Endodermal cell (in vitro differentiated cells): ENCODE measurements around the gene QKI. TPM values are rescaled to one million over a fixed set of nuclear protein-coding genes. Genes with fewer than 3 reads are reported as not detected.

ENCODE experiments used
- DNase-seq: peaks from one replicate; pipeline ENCODE4 v3.0.0-alpha.2; 2017
- H3K27ac ChIP-seq: 2 replicates; pipeline ENCODE4 v1.5.1; 2013; ENCODE audit warnings: mild to moderate bottlenecking, low read depth, low read length, moderate library complexity
- H3K27me3 ChIP-seq: 2 replicates; pipeline ENCODE4 v1.6.1; 2013; ENCODE audit warnings: mild to moderate bottlenecking, low read length, moderate library complexity; ENCODE audit not compliant: insufficient read depth, control insufficient read depth, poor library complexity, severe bottlenecking
- H3K36me3 ChIP-seq: 2 replicates; pipeline ENCODE4 v1.7.0; 2013; ENCODE audit warnings: mild to moderate bottlenecking, low read length, moderate library complexity; ENCODE audit not compliant: control insufficient read depth, insufficient read depth
- H3K4me1 ChIP-seq: one replicate; pipeline ENCODE4 v1.7.0; 2013; ENCODE audit warnings: low read length; ENCODE audit not compliant: control insufficient read depth, insufficient read depth
- H3K4me3 ChIP-seq: 2 replicates; pipeline ENCODE4 v1.5.1; 2013; ENCODE audit warnings: mild to moderate bottlenecking, low read length, moderate library complexity
- H3K9ac ChIP-seq: 2 replicates; pipeline ENCODE4 v1.6.1; 2013; ENCODE audit warnings: mild to moderate bottlenecking, low read length, moderate library complexity; ENCODE audit not compliant: poor library complexity, severe bottlenecking; ENCODE audit errors: extremely low read depth
- H3K9me3 ChIP-seq: 2 replicates; pipeline ENCODE4 v1.6.1; 2013; ENCODE audit warnings: mild to moderate bottlenecking, low read length, moderate library complexity; ENCODE audit not compliant: control insufficient read depth
- H3K27ac Mint-ChIP-seq: 2 replicates; pipeline ENCODE4 v1.8.0; 2020; ENCODE audit warnings: mixed read lengths
- H3K27me3 Mint-ChIP-seq: 2 replicates; pipeline ENCODE4 v1.8.0; 2021; ENCODE audit warnings: mild to moderate bottlenecking, mixed read lengths; ENCODE audit not compliant: insufficient read depth
- H3K36me3 Mint-ChIP-seq: 2 replicates; pipeline ENCODE4 v1.8.0; 2020; ENCODE audit warnings: low read depth, mixed read lengths
- H3K4me1 Mint-ChIP-seq: 2 replicates; pipeline ENCODE4 v1.8.0; 2020; ENCODE audit warnings: mixed read lengths
- H3K4me3 Mint-ChIP-seq: 2 replicates; pipeline ENCODE4 v1.8.0; 2020; ENCODE audit warnings: mild to moderate bottlenecking, moderate library complexity, mixed read lengths
- H3K9me3 Mint-ChIP-seq: 2 replicates; pipeline ENCODE4 v1.8.0; 2020; ENCODE audit warnings: mild to moderate bottlenecking, mixed read lengths
- CTCF ChIP-seq: fragments of 200-600 bp; sonication (generic); conservative IDR thresholded peaks from 2 replicates; pipeline ENCODE4 v1.5.0; 2021; ENCODE audit warnings: antibody characterized with exemption, mild to moderate bottlenecking
- WGBS, 2 experiments: methylation state at CpG; one replicate each; pipeline versions ENCODE4 v1.1.5 to v1.1.7; 2013; ENCODE audit warnings: missing lambda C conversion rate in 2 of 2, mixed read lengths in 1 of 2; ENCODE audit not compliant: insufficient coverage in 1 of 2, insufficient read length in 1 of 2; 5-methylcytosine and 5-hydroxymethylcytosine counted together
- total RNA-seq, 2 donors: library from RNA; stranded (reverse); fragmentation: NEBNext Ultra II Directional in 1 of 2; extraction: Animal tissue kit (Norgen Biotek cat#: 25700) in 1 of 2; gene quantifications; 2 replicates in 1 of 2; 3 replicates in 1 of 2; pipeline ENCODE4 v1.2.1, GENCODE V29; 2021

Gene QKI
- total RNA-seq, 2 donors from 2014 or later: 93.3 to 107 TPM

- H3K27me3 Mint-ChIP-seq: peaks cover 7% of the 10 kb centered on the region
- no peaks in the 10 kb centered on the region for H3K36me3 Mint-ChIP-seq
- H3K27ac ChIP-seq: no peak overlapping the region
- H3K27ac Mint-ChIP-seq: no peak overlapping the region
- no peak overlapping the region for H3K4me3 Mint-ChIP-seq
- no peaks in the 10 kb centered on the region for H3K36me3 ChIP-seq
- H3K4me3 ChIP-seq: no peak overlapping the region
- H3K9me3 Mint-ChIP-seq: no peaks in the 10 kb centered on the region
- TF ChIP-seq CTCF: no peak
- no peaks in the 10 kb centered on the region for H3K4me1 ChIP-seq
- H3K9me3 ChIP-seq: no peaks in the 10 kb centered on the region
- WGBS, 2 experiments: 82 to 93% methylated on average over 5 to 9 of the region's 9 CpGs
- DNase-seq: no peak
- H3K4me1 Mint-ChIP-seq: peaks cover 10% of the 10 kb centered on the region
- H3K9ac ChIP-seq: no peak overlapping the region
- no peaks in the 10 kb centered on the region for H3K27me3 ChIP-seq
Observed at GRCh38 chr6:163398815-163399214, 15.7 kb upstream of the QKI start.

DNA sequence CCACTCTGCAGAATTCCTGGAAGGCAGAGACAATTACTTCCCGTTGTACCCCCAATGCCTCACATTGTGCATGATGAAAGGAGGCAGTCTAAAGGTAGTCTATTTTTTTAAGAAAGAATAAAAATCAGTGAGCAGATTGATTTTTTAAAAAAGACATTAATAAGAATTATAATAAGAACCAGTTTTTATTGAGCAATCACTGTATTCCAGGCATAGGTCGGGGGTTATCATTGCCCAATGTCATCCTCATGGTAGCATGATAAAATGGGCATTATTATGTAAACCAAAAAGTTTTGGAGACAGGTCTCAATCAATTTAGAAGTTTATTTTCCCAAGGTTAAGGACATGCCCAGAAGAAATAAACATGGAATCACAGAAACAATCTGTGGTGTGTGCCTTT lies 14.0 kb upstream of the QKI start:
- Mint-ChIP-seq H3K9me3 (no peaks in the 10 kb centered on the region), H3K27ac (no peak overlapping the region), H3K4me3 (no peak overlapping the region), H3K36me3 (no peaks in the 10 kb centered on the region), H3K4me1 (peaks cover 10% of the 10 kb centered on the region), H3K27me3 (peaks cover 7% of the 10 kb centered on the region)
- Histone ChIP-seq H3K9me3 (no peaks in the 10 kb centered on the region), H3K36me3 (no peaks in the 10 kb centered on the region), H3K27me3 (no peaks in the 10 kb centered on the region), H3K9ac (no peak overlapping the region), H3K4me1 (no peaks in the 10 kb centered on the region), H3K27ac (no peak overlapping the region), H3K4me3 (no peak overlapping the region)
- WGBS, 2 experiments: 96 to 100% methylated on average over 1 to 2 of the region's 2 CpGs
- no peak for TF ChIP-seq CTCF
- DNase-seq: no peak

GRCh38 chr6:163401039-163401885 lies 13.3 kb upstream of the QKI start:
- no peak for DNase-seq
- no peak overlapping the region for H3K4me3 ChIP-seq
- H3K9me3 ChIP-seq: no peaks in the 10 kb centered on the region
- no peaks in the 10 kb centered on the region for H3K27me3 ChIP-seq
- WGBS, 2 experiments: 75 to 86% methylated on average over 10 to 14 of the region's 14 CpGs
- no peak overlapping the region for H3K27ac ChIP-seq
- H3K9ac ChIP-seq: no peak overlapping the region
- Mint-ChIP-seq H3K27ac (no peak overlapping the region), H3K9me3 (no peaks in the 10 kb centered on the region), H3K27me3 (peaks cover 7% of the 10 kb centered on the region), H3K36me3 (no peaks in the 10 kb centered on the region), H3K4me1 (peaks cover 14% of the 10 kb centered on the region), H3K4me3 (no peak overlapping the region)
- no peak for TF ChIP-seq CTCF
- no peaks in the 10 kb centered on the region for H3K4me1 ChIP-seq
- H3K36me3 ChIP-seq: no peaks in the 10 kb centered on the region
